HepG2 (cell line): ENCODE measurements around the gene SFXN2. TPM values are rescaled to one million over a fixed set of nuclear protein-coding genes. Genes with fewer than 3 reads are reported as not detected.
A peak's percentile ranks its signal among the peaks of the same experiment; 100 is the strongest.

Source experiments
- FOXO1 ChIP-seq: sonication (generic); formaldehyde crosslinking; IDR thresholded peaks from 2 replicates; pipeline ENCODE4 v1.4.0; 2020; ENCODE audit warnings: missing genetic modification reagents
- HOXD1 ChIP-seq: sonication (generic); formaldehyde crosslinking; IDR thresholded peaks from 2 replicates; pipeline ENCODE4 v1.5.0; 2020; ENCODE audit warnings: missing genetic modification reagents
- ISL2 ChIP-seq: sonication (generic); formaldehyde crosslinking; IDR thresholded peaks from 2 replicates; pipeline ENCODE4 v1.5.0; 2020; ENCODE audit warnings: missing genetic modification reagents
- MAZ ChIP-seq, 2 experiments: sonication (generic) in 1 of 2; formaldehyde crosslinking in 1 of 2; IDR thresholded peaks; 2 replicates each; pipeline versions ENCODE4 v1.5.0 to v1.6.1; 2012 to 2020; ENCODE audit warnings: low read depth in 2 of 2, mild to moderate bottlenecking in 2 of 2, borderline replicate concordance in 1 of 2, improper control_type of control experiment in 1 of 2, low read length in 1 of 2, missing genetic modification reagents in 1 of 2, moderate library complexity in 1 of 2
- NFYB ChIP-seq: sonication (generic); formaldehyde crosslinking; IDR thresholded peaks from 2 replicates; pipeline ENCODE4 v1.4.0; 2020; ENCODE audit warnings: missing genetic modification reagents
- PITX1 ChIP-seq: sonication (generic); formaldehyde crosslinking; IDR thresholded peaks from 2 replicates; pipeline ENCODE4 v1.5.1; 2020; ENCODE audit warnings: mild to moderate bottlenecking, missing genetic modification reagents
- RAD21 ChIP-seq: fragments of 450-650 bp; formaldehyde crosslinking; IDR thresholded peaks from 2 replicates; pipeline ENCODE4 v1.5.0; 2020; ENCODE audit warnings: mild to moderate bottlenecking
- SALL2 ChIP-seq: sonication (generic); formaldehyde crosslinking; IDR thresholded peaks from 2 replicates; pipeline ENCODE4 v1.8.1; 2023; ENCODE audit warnings: mild to moderate bottlenecking, missing genetic modification reagents, inconsistent platforms
- SMC3 ChIP-seq: IDR thresholded peaks from 2 replicates; pipeline ENCODE4 v1.6.1; 2011; ENCODE audit warnings: low read length, improper control_type of control experiment
- SOX5 ChIP-seq: IDR thresholded peaks from 2 replicates; pipeline ENCODE4 v1.6.1; 2016; ENCODE audit warnings: borderline replicate concordance
- SP1 ChIP-seq, 2 experiments: fragments of 450-650 bp in 1 of 2; sonication (generic) in 1 of 2; formaldehyde crosslinking in 1 of 2; IDR thresholded peaks; 2 replicates each; pipeline versions ENCODE4 v1.4.0 to v1.6.1; 2016 to 2020; ENCODE audit warnings: missing genetic modification reagents in 1 of 2
- THAP11 ChIP-seq: IDR thresholded peaks from 2 replicates; pipeline ENCODE4 v1.6.1; 2016; ENCODE audit warnings: missing biosample characterization, missing genetic modification reagents
- ZEB1 ChIP-seq: IDR thresholded peaks from 2 replicates; pipeline ENCODE4 v1.6.1; 2012; ENCODE audit warnings: mild to moderate bottlenecking, low read depth, inconsistent platforms; ENCODE audit not compliant: insufficient replicate concordance
- ZNF20 ChIP-seq: sonication (generic); formaldehyde crosslinking; IDR thresholded peaks from 2 replicates; pipeline ENCODE4 v1.4.0; 2020; ENCODE audit warnings: mild to moderate bottlenecking, moderate library complexity, missing genetic modification reagents
- ZNF225 ChIP-seq: sonication (generic); formaldehyde crosslinking; IDR thresholded peaks from 2 replicates; pipeline ENCODE4 v1.4.0; 2020; ENCODE audit warnings: mild to moderate bottlenecking, missing genetic modification reagents
- ZNF549 ChIP-seq: sonication (generic); formaldehyde crosslinking; IDR thresholded peaks from 2 replicates; pipeline ENCODE4 v1.5.0; 2020; ENCODE audit warnings: missing genetic modification reagents
- ZNF567 ChIP-seq: sonication (generic); formaldehyde crosslinking; IDR thresholded peaks from 2 replicates; pipeline ENCODE4 v1.8.1; 2023; ENCODE audit warnings: mild to moderate bottlenecking, missing genetic modification reagents, borderline replicate concordance
- ZNF615 ChIP-seq: sonication (generic); formaldehyde crosslinking; IDR thresholded peaks from 2 replicates; pipeline ENCODE4 v1.5.0; 2020; ENCODE audit warnings: mild to moderate bottlenecking, missing genetic modification reagents, borderline replicate concordance
- ZNF768 ChIP-seq: sonication (generic); formaldehyde crosslinking; IDR thresholded peaks from 2 replicates; pipeline ENCODE4 v1.4.0; 2020; ENCODE audit warnings: missing genetic modification reagents
- ZSCAN9 ChIP-seq: IDR thresholded peaks from 2 replicates; pipeline ENCODE4 v1.6.1; 2016; ENCODE audit warnings: borderline replicate concordance
- polyA plus RNA-seq, 8 experiments: library from polyadenylated mRNA; depleted of rRNA in 3 of 8; stranded (reverse) in 7 of 8; unstranded in 1 of 8; fragments of >200 nt; fragmentation: Illumina TruSeq in 4 of 8; extraction: Trizol in 4 of 8; gene quantifications; 2 replicates each; pipeline versions ENCODE4 v1.2.1 to v1.2.3, GENCODE V29; 2011 to 2016; ENCODE audit warnings: low read depth in 4 of 8, missing spikeins in 1 of 8, mixed read lengths in 1 of 8; ENCODE audit not compliant: insufficient read depth in 1 of 8
- total RNA-seq, 5 experiments: library from RNA; depleted of rRNA; stranded (reverse); fragments of >200 nt; fragmentation: Illumina TruSeq; extraction: Trizol; gene quantifications; 2 replicates each; pipeline ENCODE4 v1.2.3, GENCODE V29; 2016; ENCODE audit warnings: low read depth in 1 of 5
- TF ChIP-seq, protein P1 (sequence below): sonication (generic); formaldehyde crosslinking; IDR thresholded peaks from 2 replicates; pipeline ENCODE4 v1.5.0; 2020; ENCODE audit warnings: mild to moderate bottlenecking, missing genetic modification reagents, borderline replicate concordance
- TF ChIP-seq, protein P2 (sequence below): sonication (generic); formaldehyde crosslinking; IDR thresholded peaks from 2 replicates; pipeline ENCODE4 v1.4.0; 2020; ENCODE audit warnings: missing genetic modification reagents
- TF ChIP-seq, protein P3 (sequence below): sonication (generic); formaldehyde crosslinking; IDR thresholded peaks from 2 replicates; pipeline ENCODE4 v1.4.0; 2020; ENCODE audit warnings: missing genetic modification reagents

The SFXN2 gene
- total and polyA plus RNA-seq, 2 of the 13 experiments (the other 11 are each of a cell fraction or from before 2014, with no cell fraction given): 12.8 to 21.1 TPM

DNA sequence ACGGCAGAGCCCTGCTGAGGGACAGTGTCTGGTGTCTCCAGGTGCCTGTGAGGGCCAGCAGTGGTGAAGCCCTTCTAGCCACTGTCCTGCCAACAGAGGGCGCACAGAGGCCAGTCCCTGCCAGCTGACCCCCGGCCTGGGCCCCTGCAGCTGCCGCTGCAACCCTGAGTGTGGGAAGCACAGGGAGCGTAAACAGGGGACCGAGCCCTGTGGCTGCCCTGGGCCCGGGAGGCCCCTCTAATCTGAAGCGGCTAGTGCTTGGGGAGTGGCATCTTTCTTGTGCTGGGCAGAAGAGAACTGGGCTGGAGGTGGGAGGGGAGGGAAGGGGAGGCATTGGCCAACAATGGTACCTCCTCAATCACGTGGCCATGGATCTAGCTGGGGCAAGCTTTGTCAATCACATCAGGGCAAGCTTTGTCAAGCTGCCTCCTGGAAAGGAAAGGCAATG is 35.6 kb upstream of the SFXN2 start (continued):
- TF ChIP-seq, protein P1, sequence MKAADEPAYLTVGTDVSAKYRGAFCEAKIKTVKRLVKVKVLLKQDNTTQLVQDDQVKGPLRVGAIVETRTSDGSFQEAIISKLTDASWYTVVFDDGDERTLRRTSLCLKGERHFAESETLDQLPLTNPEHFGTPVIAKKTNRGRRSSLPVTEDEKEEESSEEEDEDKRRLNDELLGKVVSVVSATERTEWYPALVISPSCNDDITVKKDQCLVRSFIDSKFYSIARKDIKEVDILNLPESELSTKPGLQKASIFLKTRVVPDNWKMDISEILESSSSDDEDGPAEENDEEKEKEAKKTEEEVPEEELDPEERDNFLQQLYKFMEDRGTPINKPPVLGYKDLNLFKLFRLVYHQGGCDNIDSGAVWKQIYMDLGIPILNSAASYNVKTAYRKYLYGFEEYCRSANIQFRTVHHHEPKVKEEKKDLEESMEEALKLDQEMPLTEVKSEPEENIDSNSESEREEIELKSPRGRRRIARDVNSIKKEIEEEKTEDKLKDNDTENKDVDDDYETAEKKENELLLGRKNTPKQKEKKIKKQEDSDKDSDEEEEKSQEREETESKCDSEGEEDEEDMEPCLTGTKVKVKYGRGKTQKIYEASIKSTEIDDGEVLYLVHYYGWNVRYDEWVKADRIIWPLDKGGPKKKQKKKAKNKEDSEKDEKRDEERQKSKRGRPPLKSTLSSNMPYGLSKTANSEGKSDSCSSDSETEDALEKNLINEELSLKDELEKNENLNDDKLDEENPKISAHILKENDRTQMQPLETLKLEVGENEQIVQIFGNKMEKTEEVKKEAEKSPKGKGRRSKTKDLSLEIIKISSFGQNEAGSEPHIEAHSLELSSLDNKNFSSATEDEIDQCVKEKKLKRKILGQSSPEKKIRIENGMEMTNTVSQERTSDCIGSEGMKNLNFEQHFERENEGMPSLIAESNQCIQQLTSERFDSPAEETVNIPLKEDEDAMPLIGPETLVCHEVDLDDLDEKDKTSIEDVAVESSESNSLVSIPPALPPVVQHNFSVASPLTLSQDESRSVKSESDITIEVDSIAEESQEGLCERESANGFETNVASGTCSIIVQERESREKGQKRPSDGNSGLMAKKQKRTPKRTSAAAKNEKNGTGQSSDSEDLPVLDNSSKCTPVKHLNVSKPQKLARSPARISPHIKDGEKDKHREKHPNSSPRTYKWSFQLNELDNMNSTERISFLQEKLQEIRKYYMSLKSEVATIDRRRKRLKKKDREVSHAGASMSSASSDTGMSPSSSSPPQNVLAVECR (CRISPR knock-in tag): peak; percentile 64; the same call in 1 of the 2 replicates
- TF ChIP-seq ZNF768: 0 out of 2 replicates have a peak, but pooled peaks have one; percentile 11
- TF ChIP-seq ZNF20: no peak
- TF ChIP-seq SMC3: peak; percentile 23; the same call in 1 of the 2 replicates
- no peak for TF ChIP-seq ZNF615
- 0 out of 2 replicates have a peak, but pooled peaks have one; percentile 30 for TF ChIP-seq HOXD1 (CRISPR knock-in tag)
- TF ChIP-seq NFYB (CRISPR knock-in tag): peak; percentile 40; the same call in 1 of the 2 replicates
- TF ChIP-seq RAD21 (CRISPR knock-in tag): peak; percentile 91
- peak; percentile 36; the same call in 1 of the 2 replicates for TF ChIP-seq ISL2 (CRISPR knock-in tag)
- TF ChIP-seq ZNF225 (CRISPR knock-in tag): peak; percentile 73; the same call in 1 of the 2 replicates
- 0 out of 2 replicates have a peak, but pooled peaks have one; percentile 22 for TF ChIP-seq ZSCAN9
- TF ChIP-seq MAZ (IDR thresholded peaks at IDR 0.05; ENCODE audit: borderline replicate concordance, low read depth, low read length): no peak
- TF ChIP-seq MAZ (CRISPR knock-in tag; IDR thresholded peaks at IDR 0.05; ENCODE audit: low read depth): peak; percentile 69; the same call in 1 of the 2 replicates
- TF ChIP-seq THAP11: peak; percentile 30; the same call in 1 of the 2 replicates
- no peak for TF ChIP-seq ZEB1
- TF ChIP-seq FOXO1 (CRISPR knock-in tag): peak; percentile 59
- TF ChIP-seq, protein P2, sequence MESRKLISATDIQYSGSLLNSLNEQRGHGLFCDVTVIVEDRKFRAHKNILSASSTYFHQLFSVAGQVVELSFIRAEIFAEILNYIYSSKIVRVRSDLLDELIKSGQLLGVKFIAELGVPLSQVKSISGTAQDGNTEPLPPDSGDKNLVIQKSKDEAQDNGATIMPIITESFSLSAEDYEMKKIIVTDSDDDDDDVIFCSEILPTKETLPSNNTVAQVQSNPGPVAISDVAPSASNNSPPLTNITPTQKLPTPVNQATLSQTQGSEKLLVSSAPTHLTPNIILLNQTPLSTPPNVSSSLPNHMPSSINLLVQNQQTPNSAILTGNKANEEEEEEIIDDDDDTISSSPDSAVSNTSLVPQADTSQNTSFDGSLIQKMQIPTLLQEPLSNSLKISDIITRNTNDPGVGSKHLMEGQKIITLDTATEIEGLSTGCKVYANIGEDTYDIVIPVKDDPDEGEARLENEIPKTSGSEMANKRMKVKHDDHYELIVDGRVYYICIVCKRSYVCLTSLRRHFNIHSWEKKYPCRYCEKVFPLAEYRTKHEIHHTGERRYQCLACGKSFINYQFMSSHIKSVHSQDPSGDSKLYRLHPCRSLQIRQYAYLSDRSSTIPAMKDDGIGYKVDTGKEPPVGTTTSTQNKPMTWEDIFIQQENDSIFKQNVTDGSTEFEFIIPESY: no peak
- TF ChIP-seq PITX1 (CRISPR knock-in tag): peak; percentile 37; the same call in 1 of the 2 replicates
- TF ChIP-seq SALL2 (CRISPR knock-in tag): peak; percentile 31; the same call in 1 of the 2 replicates
- TF ChIP-seq ZNF567 (CRISPR knock-in tag): no peak
- TF ChIP-seq, protein P3, sequence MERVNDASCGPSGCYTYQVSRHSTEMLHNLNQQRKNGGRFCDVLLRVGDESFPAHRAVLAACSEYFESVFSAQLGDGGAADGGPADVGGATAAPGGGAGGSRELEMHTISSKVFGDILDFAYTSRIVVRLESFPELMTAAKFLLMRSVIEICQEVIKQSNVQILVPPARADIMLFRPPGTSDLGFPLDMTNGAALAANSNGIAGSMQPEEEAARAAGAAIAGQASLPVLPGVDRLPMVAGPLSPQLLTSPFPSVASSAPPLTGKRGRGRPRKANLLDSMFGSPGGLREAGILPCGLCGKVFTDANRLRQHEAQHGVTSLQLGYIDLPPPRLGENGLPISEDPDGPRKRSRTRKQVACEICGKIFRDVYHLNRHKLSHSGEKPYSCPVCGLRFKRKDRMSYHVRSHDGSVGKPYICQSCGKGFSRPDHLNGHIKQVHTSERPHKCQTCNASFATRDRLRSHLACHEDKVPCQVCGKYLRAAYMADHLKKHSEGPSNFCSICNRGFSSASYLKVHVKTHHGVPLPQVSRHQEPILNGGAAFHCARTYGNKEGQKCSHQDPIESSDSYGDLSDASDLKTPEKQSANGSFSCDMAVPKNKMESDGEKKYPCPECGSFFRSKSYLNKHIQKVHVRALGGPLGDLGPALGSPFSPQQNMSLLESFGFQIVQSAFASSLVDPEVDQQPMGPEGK (CRISPR knock-in tag): peak; percentile 80
- peak; percentile 16; the same call in 1 of the 2 replicates for TF ChIP-seq SOX5 (CRISPR knock-in tag)
- TF ChIP-seq ZNF549: no peak
- no peak for TF ChIP-seq SP1 (IDR thresholded peaks at IDR 0.05)
- TF ChIP-seq SP1 (CRISPR knock-in tag; IDR thresholded peaks at IDR 0.05): no peak
